ENCODE measurements around the gene RUNDC3A. TPM values are rescaled to one million over a fixed set of nuclear protein-coding genes. Genes with fewer than 3 reads are reported as not detected.

The RUNDC3A gene
- total and polyA plus RNA-seq, 2 of the 8 experiments (the other 6 are each of a cell fraction or from before 2014, with no cell fraction given) = 6.4 to 13.8 TPM

DNA sequence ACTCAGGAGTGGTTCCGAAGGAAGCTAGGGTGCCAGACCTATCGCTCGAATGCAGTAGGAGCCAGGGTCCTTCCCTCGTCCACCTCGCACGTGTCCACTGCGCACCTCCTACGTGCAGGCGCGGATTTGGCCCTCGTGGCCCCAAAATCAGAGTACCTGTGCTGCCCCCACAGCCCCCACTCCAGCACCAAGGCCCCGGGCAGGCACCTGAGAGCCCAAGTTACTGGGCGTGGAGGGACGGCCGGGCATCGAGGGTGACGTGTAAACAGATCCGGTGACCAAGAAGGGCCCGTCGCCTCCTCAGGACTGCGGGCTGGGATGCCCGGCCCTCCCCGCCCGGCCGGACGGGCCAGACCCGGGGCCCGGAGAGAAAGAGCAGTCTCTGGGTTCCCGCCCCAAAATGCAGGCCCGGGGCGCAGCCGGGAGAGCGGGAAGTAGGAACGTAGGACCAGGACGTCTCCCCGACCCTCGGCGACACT is 15.7 kb downstream of the RUNDC3A start:
- 3% methylated on average over 30 of the region's 38 CpGs; no CpG with 5 or more reads in 1 of the 2 experiments for WGBS, 2 experiments (ENCODE audit: extremely low coverage in 1 of 2, insufficient coverage in 1 of 2, insufficient read length in 1 of 2, insufficient replicate concordance in 2 of 2, low coverage in 1 of 2, low lambda C conversion rate in 2 of 2, missing lambda C conversion rate in 1 of 2)
- Histone ChIP-seq H3K36me3 (ENCODE audit: control insufficient read depth in 2 of 4, insufficient read depth in 4 of 4, low read length in 3 of 4) (peaks cover 7 to 30% (median 22%) of the 10 kb centered on the region in 4 experiments; a peak in 7 of 8 replicates), H3K18ac (ENCODE audit: extremely low read depth, low read length) (peak overlapping the region; percentile 96), H4K8ac (ENCODE audit: extremely low read depth, insufficient read depth, low read length) (peak overlapping the region; percentile 40; the same call in 1 of the 2 replicates), H3K23ac (ENCODE audit: insufficient read length) (no peak overlapping the region), H3K56ac (replicated peaks; ENCODE audit: insufficient read length, low read depth, low read length) (peak overlapping the region; percentile 59), H3K4ac (replicated peaks; ENCODE audit: insufficient read length, low read depth, low read length) (no peak overlapping the region), H4K5ac (ENCODE audit: insufficient read length, low read depth, low read length) (peak overlapping the region; percentile 16), H2BK20ac (ENCODE audit: low read length) (no peak overlapping the region), H3K79me1 (ENCODE audit: low read depth, low read length) (peaks cover 11% of the 10 kb centered on the region), H2BK5ac (ENCODE audit: low read depth, low read length) (peak overlapping the region; percentile 44; the same call in 1 of the 2 replicates), H4K91ac (replicated peaks; ENCODE audit: insufficient read length, low read length) (peak overlapping the region; percentile 55), H3K4me1 (replicated peaks in 1 of 4; ENCODE audit: control insufficient read depth in 3 of 4, insufficient read depth in 4 of 4, low read length in 3 of 4) (peaks cover 0 to 11% (median 6%) of the 10 kb centered on the region in 4 experiments; a peak in 5 of 7 replicates), H2BK120ac (replicated peaks; ENCODE audit: low read depth, low read length) (peak overlapping the region; percentile 33), H3K27me3 (replicated peaks in 1 of 4; ENCODE audit: control insufficient read depth in 3 of 4, extremely low read depth in 1 of 4, insufficient read depth in 3 of 4, low read length in 3 of 4) (peaks cover 0 to 6% (median 0%) of the 10 kb centered on the region in 4 experiments; a peak in 5 of 7 replicates), H3K9ac (replicated peaks in 1 of 4; ENCODE audit: extremely low read depth in 1 of 4, low read depth in 3 of 4, low read length in 3 of 4) (peak overlapping the region; percentile 51 to 71 (median 64)), H3K27ac (ENCODE audit: low read depth, low read length) (0 out of 2 replicates have a peak overlapping the region, but pooled peaks have one; percentile 29), H2BK15ac (ENCODE audit: low read length) (no peak overlapping the region), H3K23me2 (ENCODE audit: low read depth, low read length) (peaks cover 13% of the 10 kb centered on the region; the same call in 1 of the 2 replicates), H3K14ac (ENCODE audit: insufficient read length) (no peak overlapping the region), H2AK5ac (ENCODE audit: low read depth, low read length) (0 out of 2 replicates have a peak overlapping the region, but pooled peaks have one; percentile 53), H3K79me2 (ENCODE audit: control insufficient read depth in 1 of 2, insufficient read depth in 2 of 2, low read length in 2 of 2) (peaks cover 3 to 13% of the 10 kb centered on the region in 2 experiments; a peak in 3 of 4 replicates), H3K4me3 (ENCODE audit: extremely low read depth in 1 of 4, insufficient read depth in 2 of 4, low read depth in 3 of 4, low read length in 4 of 4) (peak overlapping the region; percentile 74 to 92 (median 84)), H3K9me3 (ENCODE audit: insufficient read depth in 2 of 2, low read depth in 1 of 2, low read length in 1 of 2) (no peaks in the 10 kb centered on the region), H3K4me2 (ENCODE audit: insufficient read depth in 1 of 2, low read depth in 2 of 2, low read length in 2 of 2) (peak overlapping the region; percentile 83 to 97), H2BK12ac (ENCODE audit: low read depth, low read length) (0 out of 2 replicates have a peak overlapping the region, but pooled peaks have one; percentile 39), H2AFZ (ENCODE audit: low read length) (no peak overlapping the region), H4K20me1 (replicated peaks in 1 of 2; ENCODE audit: control insufficient read depth in 1 of 2, insufficient read depth in 2 of 2, low read length in 2 of 2) (peaks cover 3 to 15% of the 10 kb centered on the region in 2 experiments)
- no peak for DNase-seq (ENCODE audit: low read depth in 1 of 2, low spot score in 2 of 2)
- CTCF ChIA-PET (ENCODE audit: partially characterized antibody) = interaction anchor here (0.7 to 3.9 kb wide), 8 partner anchors 8 to 120 kb away, joined by 3 to 19 read pairs (median 4); partner anchors contain the start of genes GRN and SLC4A1
- FAIRE-seq = no peak
- POLR2A ChIA-PET (ENCODE audit: partially characterized antibody) = interaction anchor here (0.7 to 14.6 kb wide), 10 partner anchors 8 to 132 kb away, joined by 3 to 135 read pairs (median 4); partner anchors contain the start of genes GRN, RUNDC3A and UBTF
- no peak for TF ChIP-seq CBX8 (IDR thresholded peaks at IDR 0.05; ENCODE audit: borderline replicate concordance, low read depth, low read length)
- no peak for TF ChIP-seq SIRT6 (IDR thresholded peaks at IDR 0.05; ENCODE audit: low read length)
- TF ChIP-seq RNF2 (IDR thresholded peaks at IDR 0.05; ENCODE audit: borderline replicate concordance, low read depth, low read length, missing control alignments, poor library complexity, severe bottlenecking) = no peak
- TF ChIP-seq CREB1 (IDR thresholded peaks at IDR 0.05) = no peak
- no peak for TF ChIP-seq ASH2L (IDR thresholded peaks at IDR 0.05; ENCODE audit: low read length)
- TF ChIP-seq TBP (IDR thresholded peaks at IDR 0.05; ENCODE audit: low read depth, low read length) = no peak
- no peak for TF ChIP-seq TAF7 (optimal IDR thresholded peaks at IDR 0.05; ENCODE audit: borderline replicate concordance, low read depth, low read length)
- TF ChIP-seq RBBP5 (IDR thresholded peaks at IDR 0.05; ENCODE audit: borderline replicate concordance, low read depth, low read length) = no peak
- TF ChIP-seq, protein P1, sequence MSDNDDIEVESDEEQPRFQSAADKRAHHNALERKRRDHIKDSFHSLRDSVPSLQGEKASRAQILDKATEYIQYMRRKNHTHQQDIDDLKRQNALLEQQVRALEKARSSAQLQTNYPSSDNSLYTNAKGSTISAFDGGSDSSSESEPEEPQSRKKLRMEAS (IDR thresholded peaks at IDR 0.05) = peak; percentile 78
- TF ChIP-seq, protein P2, sequence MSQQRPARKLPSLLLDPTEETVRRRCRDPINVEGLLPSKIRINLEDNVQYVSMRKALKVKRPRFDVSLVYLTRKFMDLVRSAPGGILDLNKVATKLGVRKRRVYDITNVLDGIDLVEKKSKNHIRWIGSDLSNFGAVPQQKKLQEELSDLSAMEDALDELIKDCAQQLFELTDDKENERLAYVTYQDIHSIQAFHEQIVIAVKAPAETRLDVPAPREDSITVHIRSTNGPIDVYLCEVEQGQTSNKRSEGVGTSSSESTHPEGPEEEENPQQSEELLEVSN (IDR thresholded peaks at IDR 0.05) = peak; percentile 12; the same call in 1 of the 2 replicates
